Bronchial epithelial cell (primary cell): ENCODE results near the gene CORO2B. TPM values are rescaled to one million over a fixed set of nuclear protein-coding genes. Genes with fewer than 3 reads are reported as not detected.

ENCODE experiments used
- DNase-seq: peaks from one replicate; pipeline ENCODE4 v3.0.0-alpha.2; 2010; ENCODE audit warnings: low read depth
- FAIRE-seq: peaks from 2 replicates; lab custom pipeline; 2011; peaks lifted over from hg19 to GRCh38; lab: Jason Lieb, UNC
- H3K27me3 ChIP-seq: 2 replicates; pipeline ENCODE4 v1.5.1; 2011; ENCODE audit warnings: low read length; ENCODE audit not compliant: control insufficient read depth, insufficient read depth
- H3K36me3 ChIP-seq: 2 replicates; pipeline ENCODE4 v1.5.1; 2011; ENCODE audit warnings: low read length; ENCODE audit not compliant: control insufficient read depth, insufficient read depth
- H3K4me3 ChIP-seq: 2 replicates; pipeline ENCODE4 v1.5.1; 2011; ENCODE audit warnings: mild to moderate bottlenecking, low read depth, low read length, control low read depth
- CTCF ChIP-seq: IDR thresholded peaks from 2 replicates; pipeline ENCODE4 v1.5.1; 2011; ENCODE audit warnings: mild to moderate bottlenecking, moderate library complexity, low read length, control low read depth, inconsistent platforms; ENCODE audit not compliant: insufficient read depth, severe bottlenecking
- total RNA-seq: library from RNA; depleted of rRNA; stranded (reverse); fragments of >200 nt; gene quantifications from 2 replicates; pipeline ENCODE4 v1.2.1, GENCODE V29; 2014

The CORO2B gene
- total RNA-seq = under 0.01 TPM in 1 of 2 replicates, not detected in the other

- no peak for TF ChIP-seq CTCF
- Histone ChIP-seq H3K36me3 (no peaks in the 10 kb centered on the region), H3K27me3 (peaks cover 9% of the 10 kb centered on the region), H3K4me3 (peak within 1 kb of the TSS; percentile 29)
- no peak for FAIRE-seq
- no peak for DNase-seq
Measured at GRCh38 chr15:68578980-68579935, at the start of gene CORO2B. CORO2B (plus strand) TSS chr15:68578993; CDS start chr15:68579263, 270 bp downstream.

GRCh38 chr15:68531387-68532179 lies 47.2 kb upstream of the CORO2B start:
- Histone ChIP-seq H3K27me3 (no peaks in the 10 kb centered on the region), H3K36me3 (no peaks in the 10 kb centered on the region), H3K4me3 (no peak overlapping the region)
- FAIRE-seq = no peak
- DNase-seq = no peak
- no peak for TF ChIP-seq CTCF

- peak; percentile 30 for DNase-seq
- Histone ChIP-seq H3K36me3 (no peaks in the 10 kb centered on the region), H3K4me3 (no peak overlapping the region), H3K27me3 (no peaks in the 10 kb centered on the region)
- no peak for FAIRE-seq
- TF ChIP-seq CTCF = no peak
Measured at GRCh38 chr15:68536331-68537095, 42.3 kb upstream of the CORO2B start.

GRCh38 chr15:68537097-68537496 lies 41.7 kb upstream of the CORO2B start:
- no peak for TF ChIP-seq CTCF
- H3K27me3 ChIP-seq = no peaks in the 10 kb centered on the region
- no peaks in the 10 kb centered on the region for H3K36me3 ChIP-seq
- DNase-seq (no peak), FAIRE-seq (no peak)
- no peak overlapping the region for H3K4me3 ChIP-seq

- no peak for TF ChIP-seq CTCF
- Histone ChIP-seq H3K4me3 (no peak overlapping the region), H3K27me3 (no peaks in the 10 kb centered on the region), H3K36me3 (no peaks in the 10 kb centered on the region)
- peak; percentile 100 for FAIRE-seq
- DNase-seq = peak; percentile 71
Measured at GRCh38 chr15:68537506-68537905, 41.3 kb upstream of the CORO2B start.
